Chondrocyte (in vitro differentiated cells): Measurements from ENCODE around the gene PDRG1. TPM values are rescaled to one million over a fixed set of nuclear protein-coding genes. Genes with fewer than 3 reads are reported as not detected.

Experiments used
- DNase-seq: peaks from one replicate; pipeline ENCODE4 v3.0.0; 2021; ENCODE audit warnings: mixed read lengths, low spot score
- H3K27ac Mint-ChIP-seq: one replicate; pipeline ENCODE4 v1.8.0; 2021; ENCODE audit warnings: mild to moderate bottlenecking, moderate library complexity, mixed read lengths; ENCODE audit not compliant: unreplicated experiment
- H3K27me3 Mint-ChIP-seq: 2 replicates; pipeline ENCODE4 v1.8.0; 2021; ENCODE audit warnings: low read depth, mixed read lengths
- H3K36me3 Mint-ChIP-seq: 2 replicates; pipeline ENCODE4 v1.8.0; 2021; ENCODE audit warnings: low read depth, mixed read lengths
- H3K4me1 Mint-ChIP-seq: 2 replicates; pipeline ENCODE4 v1.8.0; 2021; ENCODE audit warnings: low read depth, mild to moderate bottlenecking, mixed read lengths
- H3K4me3 Mint-ChIP-seq: one replicate; pipeline ENCODE4 v1.8.0; 2021; ENCODE audit warnings: mild to moderate bottlenecking, moderate library complexity, mixed read lengths; ENCODE audit not compliant: unreplicated experiment
- H3K9me3 Mint-ChIP-seq: 2 replicates; pipeline ENCODE4 v1.8.0; 2021; ENCODE audit warnings: low read depth, mixed read lengths
- CTCF ChIP-seq: fragments of 200-600 bp; sonication (generic); IDR thresholded peaks from 2 replicates; pipeline ENCODE4 v1.5.0; 2021; ENCODE audit warnings: antibody characterized with exemption, mild to moderate bottlenecking, moderate library complexity
- total RNA-seq: library from RNA; stranded (reverse); gene quantifications from 3 replicates; pipeline ENCODE4 v1.2.1, GENCODE V29; 2021

Gene PDRG1
- total RNA-seq, 1 donor from 2014 or later = 19.0 TPM

- Mint-ChIP-seq H3K27me3 (peaks cover 63% of the 10 kb centered on the region), H3K27ac (no peak overlapping the region), H3K4me1 (peaks cover 3% of the 10 kb centered on the region)
These were observed 25.4 kb downstream of the PDRG1 start for GRCh38 chr20:31926493-31926892.

GRCh38 chr20:31925631-31926030, 26.2 kb downstream of the PDRG1 start:
- Mint-ChIP-seq H3K27me3 (peaks cover 60% of the 10 kb centered on the region), H3K4me1 (peaks cover 3% of the 10 kb centered on the region), H3K4me3 (no peak overlapping the region)

More at GRCh38 chr20:31926493-31926892, 25.4 kb downstream of the PDRG1 start:
- no peak for TF ChIP-seq CTCF
- Mint-ChIP-seq H3K9me3 (no peaks in the 10 kb centered on the region), H3K36me3 (no peaks in the 10 kb centered on the region), H3K4me3 (no peak overlapping the region)
- DNase-seq = no peak

GRCh38 chr20:31924561-31924960, 27.3 kb downstream of the PDRG1 start:
- Mint-ChIP-seq H3K9me3 (no peaks in the 10 kb centered on the region), H3K27ac (no peak overlapping the region), H3K27me3 (peaks cover 65% of the 10 kb centered on the region), H3K4me1 (peaks cover 3% of the 10 kb centered on the region), H3K36me3 (no peaks in the 10 kb centered on the region), H3K4me3 (no peak overlapping the region)
- DNase-seq = peak; percentile 38
- TF ChIP-seq CTCF = no peak

More at GRCh38 chr20:31925631-31926030, 26.2 kb downstream of the PDRG1 start:
- no peak overlapping the region for H3K27ac Mint-ChIP-seq
- H3K36me3 Mint-ChIP-seq = no peaks in the 10 kb centered on the region
- H3K9me3 Mint-ChIP-seq = no peaks in the 10 kb centered on the region
- TF ChIP-seq CTCF = no peak
- peak; percentile 44 for DNase-seq

- no peaks in the 10 kb centered on the region for H3K36me3 Mint-ChIP-seq
- peak; percentile 82 for DNase-seq
- H3K9me3 Mint-ChIP-seq = no peaks in the 10 kb centered on the region
- no peak overlapping the region for H3K27ac Mint-ChIP-seq
- H3K27me3 Mint-ChIP-seq = peaks cover 69% of the 10 kb centered on the region
- TF ChIP-seq CTCF = no peak
- no peak overlapping the region for H3K4me3 Mint-ChIP-seq
- peaks cover 3% of the 10 kb centered on the region for H3K4me1 Mint-ChIP-seq
These were observed 28.2 kb downstream of the PDRG1 start for GRCh38 chr20:31923388-31924331.

- Mint-ChIP-seq H3K27ac (no peak overlapping the region), H3K4me1 (peaks cover 3% of the 10 kb centered on the region), H3K9me3 (no peaks in the 10 kb centered on the region), H3K27me3 (peaks cover 74% of the 10 kb centered on the region), H3K36me3 (no peaks in the 10 kb centered on the region), H3K4me3 (no peak overlapping the region)
- TF ChIP-seq CTCF = no peak
- DNase-seq = no peak
These were observed 29.3 kb downstream of the PDRG1 start for GRCh38 chr20:31922588-31922987.
